Measurements from ENCODE around the gene CAMK4. TPM values are rescaled to one million over a fixed set of nuclear protein-coding genes. Genes with fewer than 3 reads are reported as not detected.

CAMK4 gene
- total RNA-seq, 4 donors from 2014 or later: 0.42 to 5.3 (median 3.5) TPM

- WGBS: 87% methylated on average over 1 of the region's 1 CpG
- intact Hi-C loops (cut with DNase I): no loop called here
Observed at GRCh38 chr5:111337133-111337532, 112.9 kb downstream of the CAMK4 start.

GRCh38 chr5:111337688-111338087, 113.5 kb downstream of the CAMK4 start:
- H3K27me3 ChIP-seq: no peaks in the 10 kb centered on the region
- H3K4me1 ChIP-seq: no peaks in the 10 kb centered on the region
- no peaks in the 10 kb centered on the region for H3K36me3 ChIP-seq
- TF ChIP-seq CTCF (IDR thresholded peaks at IDR 0.05) (no peak), EP300 (IDR thresholded peaks at IDR 0.05) (no peak), POLR2A (IDR thresholded peaks at IDR 0.05; ENCODE audit: low read depth) (no peak)
- H3K27ac ChIP-seq (replicated peaks in 1 of 4): no peak overlapping the region
- WGBS: 25% methylated on average over 2 of the region's 2 CpGs
- no peaks in the 10 kb centered on the region for H3K9me3 ChIP-seq
- no peak overlapping the region for H3K4me3 ChIP-seq
- intact Hi-C loops (cut with DNase I): no loop called here
- DNase-seq (ENCODE audit: extremely low spot score): no peak

More at GRCh38 chr5:111337133-111337532, 112.9 kb downstream of the CAMK4 start:
- no peaks in the 10 kb centered on the region for H3K36me3 ChIP-seq
- TF ChIP-seq POLR2AphosphoS5 (IDR thresholded peaks at IDR 0.05) (no peak), CTCF (IDR thresholded peaks at IDR 0.05) (no peak), POLR2A (IDR thresholded peaks at IDR 0.05; ENCODE audit: low read depth) (no peak), EP300 (IDR thresholded peaks at IDR 0.05) (no peak)
- H3K27me3 ChIP-seq: no peaks in the 10 kb centered on the region
- no peak for DNase-seq (ENCODE audit: extremely low spot score)
- no peak overlapping the region for H3K27ac ChIP-seq (replicated peaks in 1 of 4)
- H3K4me3 ChIP-seq: no peak overlapping the region
- H3K4me1 ChIP-seq: no peaks in the 10 kb centered on the region
- no peaks in the 10 kb centered on the region for H3K9me3 ChIP-seq

GRCh38 chr5:111345731-111346130, 121.5 kb downstream of the CAMK4 start:
- Histone ChIP-seq H3K27me3 (no peaks in the 10 kb centered on the region), H3K27ac (replicated peaks in 1 of 4) (no peak overlapping the region), H3K36me3 (no peaks in the 10 kb centered on the region), H3K4me3 (no peak overlapping the region), H3K4me1 (no peaks in the 10 kb centered on the region), H3K9me3 (no peaks in the 10 kb centered on the region)
- TF ChIP-seq POLR2AphosphoS5 (IDR thresholded peaks at IDR 0.05) (no peak), CTCF (IDR thresholded peaks at IDR 0.05) (no peak), POLR2A (IDR thresholded peaks at IDR 0.05; ENCODE audit: low read depth) (no peak), EP300 (IDR thresholded peaks at IDR 0.05) (no peak)
- WGBS: 60% methylated on average over 8 of the region's 8 CpGs
- intact Hi-C loops (cut with DNase I): no loop called here
- no peak for DNase-seq (ENCODE audit: extremely low spot score)

GRCh38 chr5:111347021-111347420, 122.8 kb downstream of the CAMK4 start:
- Histone ChIP-seq H3K36me3 (no peaks in the 10 kb centered on the region), H3K9me3 (no peaks in the 10 kb centered on the region), H3K4me1 (no peaks in the 10 kb centered on the region), H3K27ac (replicated peaks in 1 of 4) (no peak overlapping the region), H3K4me3 (no peak overlapping the region), H3K27me3 (no peaks in the 10 kb centered on the region)
- no peak for DNase-seq (ENCODE audit: extremely low spot score)
- TF ChIP-seq POLR2A (IDR thresholded peaks at IDR 0.05; ENCODE audit: low read depth) (no peak), POLR2AphosphoS5 (IDR thresholded peaks at IDR 0.05) (no peak), EP300 (IDR thresholded peaks at IDR 0.05) (no peak), CTCF (IDR thresholded peaks at IDR 0.05) (no peak)
- intact Hi-C loops (cut with DNase I): no loop called here

GRCh38 chr5:111348661-111349329, 124.6 kb downstream of the CAMK4 start:
- intact Hi-C loops (cut with DNase I): no loop called here
- H3K36me3 ChIP-seq: no peaks in the 10 kb centered on the region
- no peak for DNase-seq (ENCODE audit: extremely low spot score)
- no peaks in the 10 kb centered on the region for H3K4me1 ChIP-seq
- no peaks in the 10 kb centered on the region for H3K27me3 ChIP-seq
- H3K9me3 ChIP-seq: no peaks in the 10 kb centered on the region
- TF ChIP-seq POLR2AphosphoS5 (IDR thresholded peaks at IDR 0.05): no peak
- WGBS: 82% methylated on average over 3 of the region's 3 CpGs
- H3K27ac ChIP-seq (replicated peaks in 1 of 4): no peak overlapping the region
- H3K4me3 ChIP-seq: no peak overlapping the region
